ENCODE measurements around the gene PTK7. TPM values are rescaled to one million over a fixed set of nuclear protein-coding genes. Genes with fewer than 3 reads are reported as not detected.

Gene PTK7
- total RNA-seq, 1 experiment from 2014 or later, result 42.6 TPM

DNA sequence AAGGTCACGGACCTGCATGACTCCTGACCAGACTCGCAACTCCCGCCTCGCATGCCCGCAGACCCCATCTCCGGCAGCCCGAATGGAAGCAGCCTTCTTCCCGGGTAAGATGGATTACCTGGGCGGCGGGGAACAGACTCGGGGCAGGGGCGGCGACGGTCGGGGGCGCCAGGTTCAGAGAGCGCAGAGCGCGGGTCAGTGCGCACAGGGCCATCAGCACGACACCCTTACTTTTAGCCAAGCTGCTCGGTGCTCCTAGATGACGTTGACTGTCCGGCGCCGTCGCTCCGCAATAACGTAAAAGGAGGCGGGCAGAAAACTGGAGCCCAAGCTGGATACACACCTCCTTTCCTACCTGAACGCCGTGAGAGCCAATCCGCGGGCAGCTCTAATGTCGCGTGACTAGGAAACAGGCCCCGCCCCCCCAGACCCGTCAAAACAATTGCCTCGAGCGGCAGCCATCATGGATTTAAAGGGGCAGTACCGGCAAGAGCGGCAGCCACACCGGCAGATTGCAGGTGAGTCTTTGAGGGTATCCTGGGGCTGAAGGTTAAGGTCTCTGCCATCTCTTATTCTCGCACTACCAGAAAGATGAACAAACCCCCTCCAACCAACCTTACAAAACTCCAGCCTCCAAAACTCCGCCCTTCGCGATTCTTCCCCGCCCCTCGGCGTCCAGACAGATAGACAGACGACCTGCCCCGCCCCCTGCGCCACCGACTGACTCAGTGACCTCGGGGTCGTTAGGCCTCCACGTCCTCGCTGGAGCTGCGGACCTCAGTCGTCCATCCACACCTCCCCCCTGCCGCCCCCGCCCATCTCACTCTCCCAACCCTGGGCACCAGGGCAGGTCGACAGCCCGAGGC lies 16.7 kb upstream of the PTK7 start, which contains the start of the genes KLC4 and MRPL2:
Gene KLC4 (plus strand): TSS at position 464 of the 866 bp plus-strand sequence. CDS start 1,705 bp downstream, outside the sequence.
Gene MRPL2 (minus strand): TSS at position 267 of the 866 bp plus-strand sequence. CDS start 53 bp downstream, at position 214.
- Mint-ChIP-seq H3K27ac (ENCODE audit: low read depth, unreplicated experiment) (peak within 1 kb of the TSS; percentile 96), H3K36me3 (ENCODE audit: insufficient read depth, unreplicated experiment) (peaks cover 43% of the 10 kb centered on the region), H3K4me1 (ENCODE audit: insufficient read depth, unreplicated experiment) (peaks cover 28% of the 10 kb centered on the region), H3K27me3 (ENCODE audit: insufficient read depth, unreplicated experiment) (no peaks in the 10 kb centered on the region), H3K4me3 (ENCODE audit: unreplicated experiment) (peak within 1 kb of the TSS; percentile 94), H3K9me3 (ENCODE audit: unreplicated experiment) (no peaks in the 10 kb centered on the region)
- TF ChIP-seq, protein P1, sequence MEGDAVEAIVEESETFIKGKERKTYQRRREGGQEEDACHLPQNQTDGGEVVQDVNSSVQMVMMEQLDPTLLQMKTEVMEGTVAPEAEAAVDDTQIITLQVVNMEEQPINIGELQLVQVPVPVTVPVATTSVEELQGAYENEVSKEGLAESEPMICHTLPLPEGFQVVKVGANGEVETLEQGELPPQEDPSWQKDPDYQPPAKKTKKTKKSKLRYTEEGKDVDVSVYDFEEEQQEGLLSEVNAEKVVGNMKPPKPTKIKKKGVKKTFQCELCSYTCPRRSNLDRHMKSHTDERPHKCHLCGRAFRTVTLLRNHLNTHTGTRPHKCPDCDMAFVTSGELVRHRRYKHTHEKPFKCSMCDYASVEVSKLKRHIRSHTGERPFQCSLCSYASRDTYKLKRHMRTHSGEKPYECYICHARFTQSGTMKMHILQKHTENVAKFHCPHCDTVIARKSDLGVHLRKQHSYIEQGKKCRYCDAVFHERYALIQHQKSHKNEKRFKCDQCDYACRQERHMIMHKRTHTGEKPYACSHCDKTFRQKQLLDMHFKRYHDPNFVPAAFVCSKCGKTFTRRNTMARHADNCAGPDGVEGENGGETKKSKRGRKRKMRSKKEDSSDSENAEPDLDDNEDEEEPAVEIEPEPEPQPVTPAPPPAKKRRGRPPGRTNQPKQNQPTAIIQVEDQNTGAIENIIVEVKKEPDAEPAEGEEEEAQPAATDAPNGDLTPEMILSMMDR (IDR thresholded peaks at IDR 0.05; ENCODE audit: unreplicated experiment), result no peak
- intact Hi-C loops (cut with micrococcal nuclease), result no loop called here
- BruUV-seq (replicated peaks), result no TSS peak
- ChIA-PET CTCF (interaction anchor here (1.0 to 2.6 kb wide), 7 partner anchors 10 to 100 kb away, joined by 3 to 12 read pairs (median 8); no protein-coding TSS in a partner anchor), POLR2A (interaction anchor here (0.6 to 3.9 kb wide), 42 partner anchors 10 to 570 kb away, joined by 3 to 60 read pairs (median 4); partner anchors contain the start of genes CNPY3, CUL9, DNPH1 and GTPBP2)
- peak; percentile 99 for DNase-seq (ENCODE audit: unreplicated experiment)

DNA sequence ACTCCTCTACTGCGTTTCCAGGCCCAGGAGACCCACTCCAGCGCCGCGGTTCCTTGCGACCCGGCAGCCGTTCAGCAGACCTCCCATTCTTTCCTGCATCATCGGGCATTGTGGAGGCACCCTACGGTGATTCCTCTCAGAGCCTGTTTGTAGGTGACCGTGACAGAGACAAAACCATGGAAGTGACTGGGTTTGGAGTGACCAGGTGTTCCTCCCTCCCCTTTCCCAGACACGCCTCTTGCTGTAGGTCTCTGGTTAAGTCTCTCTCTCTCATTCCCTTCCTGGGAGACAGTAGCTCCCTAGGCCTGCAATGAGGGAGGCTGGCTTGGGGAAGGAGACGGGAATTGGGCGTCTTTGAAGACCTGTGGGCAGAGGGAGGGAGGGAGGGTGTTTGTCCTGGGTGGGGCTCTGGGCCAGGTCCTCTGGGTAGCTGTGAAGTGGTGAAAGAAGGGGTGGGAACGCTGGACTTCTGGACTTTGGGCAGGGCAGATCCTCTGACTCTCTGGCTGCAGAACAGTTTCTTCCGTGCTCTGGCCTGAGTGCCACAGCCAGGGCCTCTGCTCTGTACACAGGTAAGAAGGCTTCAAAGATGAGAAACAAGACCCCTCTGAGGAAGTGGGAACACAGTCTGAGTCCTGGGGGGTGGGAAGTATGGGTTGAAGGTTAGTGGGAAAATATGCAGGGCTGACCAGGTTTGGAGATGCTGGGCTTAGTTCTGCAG lies 15.9 kb upstream of the PTK7 start:
- POLR2A ChIA-PET, result interaction anchor here (0.9 to 3.9 kb wide), 21 partner anchors 9 to 569 kb away, joined by 3 to 60 read pairs (median 9); partner anchors contain the start of genes CNPY3, GTPBP2, KLHDC3 and MEA1
- peak overlapping the region; percentile 96 for H3K27ac Mint-ChIP-seq (ENCODE audit: low read depth, unreplicated experiment)
- H3K27me3 Mint-ChIP-seq (ENCODE audit: insufficient read depth, unreplicated experiment), result no peaks in the 10 kb centered on the region
- intact Hi-C loops (cut with micrococcal nuclease), result no loop called here
- CTCF ChIA-PET, result interaction anchor here (0.5 to 2.6 kb wide), 5 partner anchors 70 to 459 kb away, joined by 3 to 12 read pairs (median 4); no protein-coding TSS in a partner anchor
- peak; percentile 40 for DNase-seq (ENCODE audit: unreplicated experiment)
- H3K36me3 Mint-ChIP-seq (ENCODE audit: insufficient read depth, unreplicated experiment), result peaks cover 43% of the 10 kb centered on the region
- H3K4me1 Mint-ChIP-seq (ENCODE audit: insufficient read depth, unreplicated experiment), result peaks cover 28% of the 10 kb centered on the region
- TF ChIP-seq, protein P1 (IDR thresholded peaks at IDR 0.05; ENCODE audit: unreplicated experiment), result no peak
- H3K9me3 Mint-ChIP-seq (ENCODE audit: unreplicated experiment), result no peaks in the 10 kb centered on the region
- H3K4me3 Mint-ChIP-seq (ENCODE audit: unreplicated experiment), result peak overlapping the region; percentile 94
- BruUV-seq (replicated peaks), result no TSS peak

DNA sequence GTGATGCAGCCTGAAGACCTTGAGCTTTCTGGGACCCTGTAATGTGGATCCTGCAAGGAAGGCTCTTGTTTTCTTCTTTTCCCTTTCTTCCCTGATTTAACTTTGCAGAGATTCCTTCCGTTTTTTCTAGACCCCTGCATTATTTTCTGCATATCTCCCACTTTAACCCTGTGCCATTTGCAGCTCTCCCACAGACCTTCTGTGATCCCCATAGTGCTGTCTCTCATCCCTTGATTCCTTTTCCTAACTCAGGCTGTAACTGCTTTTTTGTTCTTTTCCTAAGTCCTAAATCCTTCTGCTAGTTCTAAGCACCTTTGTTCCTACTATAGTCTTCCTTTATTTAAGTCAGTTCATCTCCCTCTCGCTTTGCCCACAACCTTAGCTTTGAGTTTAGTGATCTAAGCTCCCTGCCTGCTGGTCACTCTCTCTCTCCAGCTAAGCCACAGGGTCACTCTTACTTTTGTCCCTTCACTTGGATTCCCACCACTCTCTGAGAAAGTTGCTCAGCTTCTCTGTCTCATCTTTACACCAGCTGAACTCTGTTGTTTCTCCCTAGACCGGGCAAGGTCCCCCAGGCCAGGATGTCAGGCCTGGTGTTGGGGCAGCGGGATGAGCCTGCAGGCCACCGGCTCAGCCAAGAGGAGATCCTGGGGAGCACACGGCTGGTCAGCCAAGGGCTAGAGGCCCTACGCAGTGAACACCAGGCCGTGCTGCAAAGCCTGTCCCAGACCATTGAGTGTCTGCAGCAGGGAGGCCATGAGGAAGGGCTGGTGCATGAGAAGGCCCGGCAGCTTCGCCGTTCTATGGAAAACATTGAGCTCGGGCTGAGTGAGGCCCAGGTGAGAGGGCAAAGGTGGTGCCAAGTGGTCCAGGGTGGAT lies 15.1 kb upstream of the PTK7 start:
- Mint-ChIP-seq H3K4me3 (ENCODE audit: unreplicated experiment) (peak overlapping the region; percentile 94), H3K4me1 (ENCODE audit: insufficient read depth, unreplicated experiment) (peaks cover 28% of the 10 kb centered on the region), H3K27ac (ENCODE audit: low read depth, unreplicated experiment) (peak overlapping the region; percentile 96), H3K27me3 (ENCODE audit: insufficient read depth, unreplicated experiment) (no peaks in the 10 kb centered on the region), H3K9me3 (ENCODE audit: unreplicated experiment) (no peaks in the 10 kb centered on the region), H3K36me3 (ENCODE audit: insufficient read depth, unreplicated experiment) (peaks cover 42% of the 10 kb centered on the region)
- TF ChIP-seq, protein P1 (IDR thresholded peaks at IDR 0.05; ENCODE audit: unreplicated experiment), result no peak
- intact Hi-C loops (cut with micrococcal nuclease), result no loop called here
- ChIA-PET CTCF (interaction anchor here (0.5 to 2.6 kb wide), 5 partner anchors 69 to 458 kb away, joined by 3 to 12 read pairs (median 4); no protein-coding TSS in a partner anchor), POLR2A (interaction anchor here (1.0 to 3.9 kb wide), 15 partner anchors 8 to 131 kb away, joined by 3 to 60 read pairs (median 17); partner anchors contain the start of genes CNPY3, KLHDC3, MEA1 and PPP2R5D)
- TSS peak; percentile 61 for BruUV-seq (replicated peaks)
- DNase-seq (ENCODE audit: unreplicated experiment), result no peak
